Medulla oblongata (tissue), 1 donor: Measurements from ENCODE around the gene JAM3.

Source experiments
- DNase-seq: peaks from one replicate; pipeline ENCODE4 v3.0.0-alpha.2; 2015; ENCODE audit errors: extremely low spot score

Gene JAM3

DNA sequence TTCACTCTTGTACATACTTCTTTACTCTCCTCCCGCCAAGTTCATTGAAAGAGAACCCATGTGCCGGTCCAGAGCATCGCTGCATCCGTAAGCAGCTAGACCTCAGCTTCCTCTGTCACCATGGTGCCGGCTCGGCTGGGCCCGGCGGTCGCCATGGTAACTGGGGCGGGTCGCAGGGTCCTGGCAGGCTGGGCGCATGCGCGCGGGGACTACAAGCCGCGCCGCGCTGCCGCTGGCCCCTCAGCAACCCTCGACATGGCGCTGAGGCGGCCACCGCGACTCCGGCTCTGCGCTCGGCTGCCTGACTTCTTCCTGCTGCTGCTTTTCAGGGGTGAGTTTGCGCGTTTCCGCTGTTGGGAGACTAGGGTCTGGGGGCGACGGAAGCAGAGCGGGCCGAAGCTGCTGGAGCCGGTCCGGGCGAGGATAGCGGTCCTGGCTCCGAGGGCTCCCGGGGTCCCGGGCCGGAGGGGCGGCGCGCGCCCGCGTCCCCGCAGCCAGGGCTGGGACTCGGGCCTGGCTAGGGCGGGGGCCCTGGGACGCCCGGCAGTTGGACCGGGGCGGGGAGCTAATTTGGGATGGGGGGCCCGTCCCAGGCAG is at the start of gene JAM3:
TSS of gene JAM3 (plus strand) at position 244 of the 597 bp plus-strand sequence. CDS start at position 256, 12 bp downstream.
- DNase-seq, result peak; percentile 96

DNA sequence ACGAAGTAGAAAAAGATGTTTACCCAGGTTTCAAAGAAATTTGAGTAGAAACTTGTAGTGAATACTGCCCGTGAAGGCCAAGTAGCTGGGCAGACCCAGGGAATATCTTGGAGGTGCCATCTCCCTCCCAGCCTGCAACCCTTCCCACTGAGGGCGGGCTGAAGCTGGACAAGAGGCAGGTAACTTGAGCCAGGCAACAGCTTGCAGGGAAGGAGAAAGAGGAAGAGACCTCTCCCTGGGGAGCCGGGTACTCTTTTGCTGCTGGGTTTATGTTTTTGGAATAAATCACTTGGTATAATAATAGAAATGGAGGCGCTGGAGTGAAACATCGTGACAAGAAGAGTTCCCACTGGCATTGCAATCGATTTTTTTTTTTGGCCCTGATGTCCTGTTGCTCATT is 49.4 kb upstream of the JAM3 start:
- DNase-seq, result no peak

DNA sequence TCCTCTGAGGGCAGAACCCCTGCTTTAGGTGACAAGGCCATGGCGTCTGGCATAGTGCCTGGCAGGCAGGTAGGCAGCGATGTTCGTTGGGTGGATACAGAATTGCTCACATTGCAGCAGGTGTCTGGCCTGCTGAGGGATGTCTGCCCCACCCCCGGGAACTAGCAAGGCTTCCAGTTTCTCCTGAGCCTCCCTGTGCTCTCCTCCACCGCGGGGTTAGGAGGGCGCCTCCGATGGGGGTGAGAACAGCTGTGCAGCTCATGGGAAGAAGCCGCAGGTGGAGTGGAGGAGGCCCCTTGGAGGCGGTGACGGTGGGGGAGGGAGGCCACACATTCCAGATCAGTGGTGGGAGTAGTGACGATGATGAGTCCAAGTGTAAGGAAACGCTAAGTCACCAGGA is 48.3 kb upstream of the JAM3 start:
- DNase-seq, result no peak

DNA sequence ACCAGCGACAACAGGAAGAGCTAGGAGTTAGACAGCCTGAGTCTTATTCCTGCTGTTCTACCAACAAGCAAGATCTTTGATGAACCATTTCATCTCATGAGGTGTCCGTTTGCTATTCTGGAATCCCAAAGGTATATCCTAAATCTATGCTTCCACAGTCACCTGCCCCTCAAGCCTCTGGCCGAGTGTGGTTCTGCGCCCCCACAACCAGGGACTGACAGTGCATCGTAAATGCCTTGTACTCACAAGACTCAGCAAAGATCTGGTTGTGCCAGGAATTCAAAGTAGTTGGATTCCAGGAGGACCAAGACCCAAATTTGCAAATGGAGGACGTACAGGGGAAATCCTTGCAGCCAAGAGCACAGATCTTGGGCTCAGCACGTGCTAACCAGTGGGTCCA is 47.5 kb upstream of the JAM3 start:
- DNase-seq, result no peak

DNA sequence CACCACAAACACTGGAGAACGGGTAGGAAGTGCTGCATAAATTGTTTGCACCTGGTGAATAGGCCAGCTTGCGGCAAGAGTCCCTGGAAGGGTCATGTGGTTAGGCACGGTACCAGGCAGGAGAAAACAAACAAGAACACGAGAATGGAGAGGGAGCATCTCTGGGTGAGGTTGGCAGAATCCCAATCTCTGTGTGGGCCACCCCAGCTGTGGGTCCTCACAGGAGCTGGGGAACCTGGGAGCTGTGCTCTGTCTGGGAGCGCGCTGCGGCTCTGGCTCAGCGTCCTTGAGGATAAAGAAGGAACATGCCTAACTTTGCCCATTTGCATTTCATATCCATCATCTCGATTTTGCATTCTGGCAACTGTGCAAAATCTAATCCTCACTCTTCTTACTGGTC is 46.1 kb upstream of the JAM3 start:
- no peak for DNase-seq

DNA sequence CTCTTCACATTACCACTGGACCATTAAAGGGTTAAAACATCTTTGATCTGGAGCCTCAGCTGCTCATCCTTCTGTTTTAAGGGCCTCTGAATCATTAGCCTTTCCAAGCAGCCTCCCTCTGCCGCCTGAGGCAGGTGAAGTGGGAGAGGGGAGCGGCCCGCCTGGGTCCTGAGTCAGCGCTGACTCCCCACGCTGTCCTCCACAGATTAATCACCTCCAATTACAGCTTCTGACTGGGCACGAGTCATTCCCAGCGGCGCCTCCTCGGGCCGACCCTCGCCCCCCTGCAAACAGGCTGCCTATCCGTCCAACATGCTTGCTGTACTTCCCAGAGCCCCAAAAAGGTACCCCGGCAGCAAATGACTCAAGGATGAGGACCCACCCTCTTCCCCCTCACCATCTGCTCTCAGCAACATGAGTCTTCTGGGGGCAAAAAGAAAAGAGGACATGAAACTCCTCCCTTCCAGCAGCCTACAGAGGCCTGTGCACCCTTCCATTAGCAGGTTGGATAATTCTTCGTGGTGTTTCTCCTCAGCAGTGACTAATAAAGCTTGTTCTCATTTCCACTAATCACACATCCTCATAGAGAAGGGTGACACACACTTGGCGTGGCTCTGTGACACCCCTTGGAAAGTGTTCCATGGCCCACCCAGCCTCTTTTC is 44.3 kb upstream of the JAM3 start:
- DNase-seq, result no peak

DNA sequence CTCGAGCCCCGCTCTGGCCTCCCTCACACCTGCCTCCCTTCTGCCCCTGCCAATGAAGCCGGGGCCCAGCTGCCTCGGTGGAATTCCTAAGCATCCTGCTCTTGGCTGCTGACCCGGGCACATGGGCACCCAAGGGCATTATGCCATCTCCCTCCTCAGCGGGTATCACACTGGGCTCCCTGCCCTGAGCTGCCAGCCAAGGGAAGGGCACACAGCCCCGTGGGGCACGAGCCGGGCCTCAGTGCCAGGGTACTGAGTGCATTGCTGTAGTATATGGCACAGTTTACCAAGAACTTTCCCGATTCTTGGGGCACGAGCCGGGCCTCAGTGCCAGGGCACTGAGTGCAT is 43.8 kb upstream of the JAM3 start:
- DNase-seq, result peak; percentile 68

DNA sequence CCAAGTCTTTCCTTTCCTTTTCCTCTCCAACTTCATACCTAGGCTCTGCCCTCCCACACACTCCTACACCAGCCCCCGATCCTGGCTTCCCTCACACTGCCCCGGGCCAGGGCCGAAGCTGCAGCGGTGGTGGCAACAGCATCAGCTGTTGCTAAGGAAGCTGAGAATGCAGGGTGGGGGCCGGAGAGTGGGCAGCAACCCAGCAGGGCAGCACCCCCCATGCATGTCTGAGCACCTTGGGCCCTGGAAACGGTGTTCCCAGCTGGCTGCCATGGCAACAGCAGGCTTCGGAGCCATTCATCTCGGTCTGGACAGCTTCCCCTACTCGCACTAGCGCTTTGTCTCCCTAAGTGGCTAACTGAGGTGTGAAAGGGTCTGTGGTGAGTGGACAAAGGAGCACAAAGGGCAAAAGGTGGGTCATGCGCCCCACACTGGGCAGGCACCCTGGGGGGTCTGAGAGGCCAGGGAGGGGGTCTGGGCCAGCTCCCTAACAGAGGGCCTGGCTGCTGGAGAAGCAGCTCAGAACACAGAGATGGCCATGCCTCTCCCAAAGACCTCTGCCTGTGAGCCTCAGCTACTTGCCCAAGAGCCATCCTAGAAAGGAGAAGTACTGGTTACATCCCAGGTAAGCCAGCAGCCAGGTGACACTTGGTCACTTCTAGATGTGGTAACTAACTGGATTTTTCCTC is 42.1 kb upstream of the JAM3 start:
- no peak for DNase-seq

DNA sequence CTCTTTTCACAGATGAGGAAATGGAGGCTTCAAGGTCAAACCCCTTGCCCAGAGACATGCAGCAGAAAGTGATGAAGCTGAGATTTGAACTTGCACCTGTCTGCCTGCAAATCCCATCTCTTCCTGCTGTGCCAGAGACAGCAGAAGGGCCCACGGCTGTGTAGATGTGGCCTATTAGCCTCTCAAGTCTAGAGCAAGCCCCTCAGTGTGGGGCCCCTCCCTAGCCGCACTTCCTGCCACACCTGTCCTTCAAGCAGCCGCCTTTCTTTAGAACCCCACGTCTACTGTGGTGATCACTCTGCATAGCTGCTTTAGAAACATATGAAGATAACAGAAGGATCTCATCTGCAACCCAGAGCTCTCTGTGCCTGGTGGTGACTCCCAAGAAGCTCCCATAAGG is 41.2 kb upstream of the JAM3 start:
- no peak for DNase-seq

DNA sequence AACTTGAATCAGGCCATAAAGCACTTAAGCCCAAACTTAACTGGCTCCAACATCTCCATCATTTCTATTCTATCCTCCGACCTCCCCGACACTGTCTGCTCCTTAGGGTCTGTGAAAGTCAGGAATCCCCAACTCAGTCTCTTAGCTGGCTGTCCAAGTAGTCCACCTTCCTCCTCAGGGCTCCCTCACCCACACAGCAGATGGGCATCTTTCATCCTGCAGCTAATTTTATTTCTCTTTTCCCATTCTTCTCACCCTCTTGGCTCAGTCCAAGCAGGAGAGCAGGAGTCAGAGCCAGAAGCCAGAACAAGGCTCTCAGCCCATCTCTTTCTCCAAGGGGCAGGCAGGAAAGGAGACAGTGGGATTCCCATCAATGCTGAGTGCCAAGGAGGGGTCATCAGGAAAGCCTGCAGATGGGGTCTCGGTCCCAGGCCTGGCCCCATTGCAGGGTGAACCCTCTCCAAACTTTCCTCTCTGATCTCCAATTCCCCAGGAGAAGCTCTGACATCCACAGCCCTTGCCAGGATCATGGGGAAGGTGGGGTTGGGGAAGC is 40.4 kb upstream of the JAM3 start:
- no peak for DNase-seq

DNA sequence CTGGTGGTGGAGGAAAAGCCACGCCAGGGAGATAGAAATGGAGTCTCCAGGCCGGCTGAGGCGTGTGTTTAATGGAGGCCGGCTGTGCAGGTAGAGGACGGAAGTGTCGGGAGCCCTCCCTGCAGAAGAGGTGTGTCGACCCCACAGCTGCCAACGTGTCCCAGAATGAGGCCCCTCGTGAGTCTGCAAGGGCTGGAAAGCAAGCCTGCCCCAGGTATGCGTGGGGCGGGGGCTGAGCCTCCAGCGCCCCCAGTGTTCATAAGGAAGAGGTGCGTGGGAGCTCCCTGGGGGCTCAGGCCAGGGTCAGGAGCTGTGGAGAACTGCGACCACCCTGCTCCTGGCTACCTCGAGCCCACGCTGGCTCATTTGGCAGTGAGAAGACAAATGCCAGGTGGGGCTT is 38.0 kb upstream of the JAM3 start:
- no peak for DNase-seq

DNA sequence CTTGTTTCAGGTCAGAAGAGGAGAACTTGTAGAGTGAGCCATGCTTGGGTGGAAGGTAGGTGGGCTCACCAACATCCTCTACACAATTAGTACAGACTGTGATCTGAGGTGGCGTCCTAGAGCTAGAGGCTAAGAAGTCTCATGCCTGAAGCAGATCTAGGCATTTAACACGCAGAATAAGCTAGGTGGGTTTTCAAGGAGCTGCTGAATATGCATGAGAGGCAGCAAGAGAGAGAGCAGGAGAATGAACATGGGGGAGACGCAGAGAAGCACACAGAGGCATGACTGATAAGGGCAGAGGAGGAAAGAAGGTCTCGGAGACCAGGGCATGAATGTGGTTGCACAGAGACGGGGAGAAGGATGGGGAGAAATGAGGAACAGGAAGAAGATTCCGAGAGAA is 36.8 kb upstream of the JAM3 start:
- DNase-seq, result no peak

DNA sequence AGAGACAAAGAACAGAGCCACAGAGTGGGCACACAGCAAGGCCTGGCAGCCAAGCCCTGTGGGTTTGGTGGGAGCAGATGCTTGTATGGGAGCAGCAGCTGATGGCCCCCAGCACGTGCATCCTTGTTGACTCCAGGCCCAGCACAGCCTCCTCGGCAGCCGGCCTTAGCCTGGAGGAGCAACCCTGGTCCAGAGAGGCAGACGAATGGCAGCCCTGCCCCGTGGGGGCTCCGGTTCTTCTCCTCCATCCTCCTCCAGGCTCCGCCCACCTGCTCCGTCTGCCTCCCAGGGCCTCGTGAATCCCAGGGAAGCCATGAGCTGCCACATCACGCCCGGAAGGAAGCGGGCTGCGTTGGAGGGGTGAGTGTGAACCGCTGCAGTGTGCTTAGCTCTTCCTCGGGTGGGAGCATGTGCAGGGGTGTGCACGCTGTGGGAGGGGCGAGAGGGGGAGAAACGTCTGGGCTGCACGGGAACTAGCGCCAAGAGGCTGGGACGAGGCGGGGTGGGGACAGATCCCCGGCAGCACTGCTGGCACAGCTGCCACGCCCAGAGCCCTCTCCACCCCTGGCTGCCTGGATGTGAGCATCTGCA is 36.3 kb upstream of the JAM3 start:
- peak; percentile 51 for DNase-seq

DNA sequence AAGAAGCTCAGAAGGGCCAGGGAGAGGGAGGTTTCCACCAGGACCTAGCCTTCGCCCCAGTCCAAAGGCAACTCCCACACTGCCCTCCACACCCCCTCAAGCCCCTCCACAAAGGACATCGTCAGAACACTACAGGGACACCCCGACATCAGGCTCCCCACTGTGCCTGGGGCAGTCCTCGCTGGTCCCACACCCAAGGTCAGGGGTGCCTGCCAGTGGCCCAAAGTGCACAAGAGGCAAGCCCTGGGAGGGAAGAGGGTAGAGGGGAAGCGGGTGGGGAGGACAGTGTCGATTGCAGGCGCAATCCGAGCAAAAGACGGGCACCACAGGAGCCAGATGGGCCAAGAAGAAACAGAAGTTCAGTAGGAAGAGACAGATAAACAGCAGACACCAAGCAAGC is 35.6 kb upstream of the JAM3 start:
- no peak for DNase-seq

DNA sequence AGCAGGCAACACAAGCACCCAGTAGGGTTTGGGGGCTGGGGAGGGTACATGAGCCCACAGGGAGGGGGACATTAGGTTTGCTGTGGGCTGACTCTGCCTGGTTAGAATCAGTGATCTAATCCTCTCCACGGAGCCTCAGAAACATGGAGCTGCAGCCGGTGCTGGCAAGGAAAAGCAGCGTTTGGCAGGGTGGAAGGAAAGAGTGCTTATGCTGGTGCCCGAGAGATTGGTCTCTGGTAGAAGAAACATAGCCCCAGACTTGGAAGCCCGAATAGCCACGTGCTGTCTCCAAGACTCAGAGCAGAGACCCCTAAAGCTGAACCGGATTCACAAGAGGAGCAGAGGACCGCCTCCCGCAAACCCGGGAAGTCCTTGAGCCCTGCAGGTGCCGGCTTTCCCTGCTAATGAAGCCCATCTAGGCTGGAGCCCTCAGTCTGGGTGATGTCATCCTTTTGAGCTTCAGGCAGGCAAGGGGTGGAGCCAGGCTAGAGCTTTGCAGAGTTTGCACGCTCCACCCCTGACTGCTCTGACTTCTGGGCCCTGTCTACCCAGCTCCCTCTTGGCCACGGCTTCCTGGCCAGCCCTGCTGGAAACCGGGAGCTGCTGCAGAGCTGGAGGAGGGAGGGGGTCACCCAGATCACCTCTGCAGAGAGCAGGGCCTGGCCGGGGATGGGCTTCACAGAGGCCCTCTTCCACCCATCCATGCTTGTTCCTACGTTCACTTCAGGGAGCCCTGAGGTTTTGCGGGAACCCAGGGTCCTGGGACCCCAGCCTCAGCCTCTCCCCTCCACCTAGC is 35.0 kb upstream of the JAM3 start:
- DNase-seq, result peak; percentile 90

DNA sequence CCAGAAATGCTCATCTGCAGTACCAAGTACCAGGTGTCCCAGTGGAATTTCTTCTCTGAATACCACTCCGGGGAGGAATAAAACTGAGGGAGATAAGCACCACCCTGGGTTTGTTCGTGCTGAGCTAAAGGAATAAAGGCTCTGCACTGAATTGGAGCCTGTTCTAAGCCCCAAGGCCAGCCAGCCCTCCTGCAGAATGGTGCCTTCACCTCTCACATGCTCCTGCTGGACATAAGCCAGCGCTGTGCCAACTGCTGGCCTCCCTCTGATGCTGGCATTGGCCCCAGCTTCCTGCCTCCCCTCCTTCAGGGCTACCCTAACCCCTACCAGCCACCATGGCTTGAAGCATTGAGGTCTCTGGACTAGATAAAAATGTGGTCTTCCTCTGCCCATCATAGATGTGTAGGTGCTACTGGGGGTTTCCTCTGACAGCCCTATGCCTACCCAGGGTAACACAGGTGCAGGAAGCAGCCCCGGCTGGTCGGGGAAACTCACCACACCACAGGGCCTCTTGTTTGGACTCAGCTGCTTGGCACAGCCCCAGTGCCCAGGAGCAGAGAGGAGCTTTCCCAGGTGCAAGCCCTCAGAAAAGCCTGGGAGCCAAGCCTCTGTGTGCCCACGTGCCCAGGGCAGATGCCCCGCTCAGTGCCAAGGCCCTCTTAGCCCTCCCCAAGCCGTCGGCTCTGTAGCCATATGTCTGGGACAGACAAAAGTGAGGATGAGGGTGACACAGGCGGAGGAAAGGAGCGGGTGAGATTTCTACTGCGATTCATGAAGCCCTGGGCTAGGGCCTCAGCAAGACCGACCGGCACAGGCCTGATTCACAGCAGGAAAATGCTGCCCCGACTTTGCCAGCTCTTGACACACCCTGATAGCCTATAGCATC is 34.1 kb upstream of the JAM3 start:
- no peak for DNase-seq

DNA sequence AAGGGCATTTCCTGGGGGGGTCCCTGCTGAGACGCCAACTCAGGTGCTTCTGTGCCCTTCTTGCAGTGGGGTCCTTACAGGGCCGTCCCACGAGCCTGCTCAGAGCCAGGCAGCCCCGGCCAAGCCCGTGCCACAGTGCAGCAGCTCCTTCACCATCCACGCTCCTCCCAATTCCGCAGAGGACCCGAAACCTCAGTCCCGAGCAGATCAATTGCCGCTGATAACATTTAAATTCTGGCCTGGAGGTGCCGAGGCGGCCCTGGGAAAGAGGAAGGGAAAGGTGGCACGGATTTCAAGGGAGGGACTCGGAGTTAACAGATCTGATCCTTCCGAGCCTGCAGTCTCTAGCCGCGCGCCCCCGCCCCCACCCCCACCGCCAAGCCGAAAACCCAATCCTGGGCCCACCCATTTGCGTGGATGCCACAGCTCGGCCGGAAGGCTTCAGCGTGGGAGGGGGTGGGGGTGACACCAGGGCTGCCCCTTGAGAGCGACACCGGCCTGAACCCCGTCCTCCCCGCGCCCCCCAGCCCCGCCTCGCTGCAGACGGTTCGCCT is 32.3 kb upstream of the JAM3 start:
- DNase-seq, result no peak

DNA sequence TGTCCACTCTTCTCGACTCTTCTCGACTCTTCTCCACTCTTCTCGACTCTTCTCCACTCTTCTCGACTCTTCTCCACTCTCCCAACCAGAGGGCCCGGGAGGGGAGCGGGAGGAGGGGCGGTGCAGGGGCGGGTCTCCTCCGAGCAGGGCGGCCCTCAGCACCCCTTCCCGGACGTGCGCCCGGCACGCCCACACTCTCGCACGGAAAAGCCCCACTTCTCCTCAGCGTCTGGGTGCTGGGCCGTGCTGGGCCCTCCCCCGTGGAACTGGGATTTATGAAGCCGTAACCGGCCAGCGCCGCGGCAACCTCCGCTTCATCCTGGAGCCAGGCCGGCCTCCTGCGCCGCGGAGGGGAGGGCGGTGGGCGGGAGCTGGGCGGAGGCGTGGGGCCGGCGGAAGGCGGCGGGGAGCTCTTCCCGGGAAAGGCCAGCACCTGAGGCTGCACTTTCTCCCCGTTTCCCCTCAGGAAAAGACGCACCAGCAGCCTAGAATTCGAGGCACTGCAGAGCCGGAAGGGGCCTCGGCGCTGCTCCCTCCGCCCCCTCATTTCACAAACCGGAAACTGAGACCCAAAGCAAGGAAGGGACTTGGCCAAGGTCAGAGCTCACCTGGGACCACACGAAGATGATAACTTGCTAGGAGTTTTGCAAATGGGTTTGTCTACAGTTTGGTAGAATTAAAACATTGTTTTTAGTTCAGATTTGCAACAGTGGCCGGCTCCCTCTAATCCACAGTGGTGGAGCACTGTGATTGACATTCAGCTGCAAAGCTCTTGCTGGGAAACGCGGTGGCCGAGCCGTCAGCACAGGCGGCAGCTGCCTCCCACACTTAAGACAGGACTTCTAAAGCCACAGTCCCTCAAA is 31.6 kb upstream of the JAM3 start:
- DNase-seq, result peak; percentile 56

DNA sequence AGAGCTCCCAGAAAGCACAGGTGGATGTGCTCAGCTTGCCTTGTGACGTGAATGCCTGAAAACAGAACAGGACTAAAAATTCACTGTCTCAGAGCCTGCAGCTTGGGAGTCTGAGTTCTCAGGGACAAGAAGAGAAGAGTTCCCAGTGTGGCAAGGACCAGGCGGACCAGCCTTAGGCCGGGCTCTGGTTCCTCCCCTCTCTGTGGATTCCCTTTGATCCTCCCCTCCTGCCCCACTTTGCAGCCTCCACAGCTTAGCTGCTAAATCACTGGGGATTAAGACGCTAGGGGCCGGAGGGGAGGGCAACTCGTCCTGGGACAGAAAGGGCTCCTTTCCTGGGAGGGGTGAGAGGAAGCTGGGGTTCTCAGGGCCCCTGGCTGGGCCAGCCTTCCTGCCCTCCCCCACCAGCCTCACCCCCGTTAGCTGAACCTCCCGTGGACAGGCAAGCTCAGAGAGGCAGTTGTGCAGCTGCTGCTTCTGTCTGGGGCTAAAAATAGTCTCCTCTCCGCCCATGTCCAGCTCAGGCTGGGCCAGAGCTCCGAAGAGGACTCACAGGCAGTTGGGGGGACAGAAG is 29.9 kb upstream of the JAM3 start:
- no peak for DNase-seq
